Activated CD8-positive, alpha-beta T cell treated with anti-CD3 and anti-CD28 coated beads for 36 hours (primary cell): Measurements from ENCODE around the gene ZMYND8. TPM values are rescaled to one million over a fixed set of nuclear protein-coding genes. Genes with fewer than 3 reads are reported as not detected.
A peak's percentile ranks its signal among the peaks of the same experiment; 100 is the strongest.
"Not testable (repeated sequence)": the region's sequence is repeated elsewhere in the genome, so short reads cannot be mapped to it uniquely, and the experiment has no call there.

ENCODE experiments used
- ATAC-seq: fragments of 200-7000 bp; cut with Tn5 transposase; one replicate; pipeline ENCODE4 v1.10.0; 2021; ENCODE audit warnings: mild to moderate bottlenecking, moderate library complexity
- CTCF ChIA-PET: fragments of 350-600 bp; sonication (Branson Sonifier 250); formaldehyde crosslinking; loops from one replicate; lab custom pipeline; 2021; ENCODE audit warnings: antibody characterized with exemption; lab: Charles Lee
- POLR2A ChIA-PET: fragments of 350-600 bp; sonication (Branson Sonifier 250); formaldehyde crosslinking; loops from one replicate; lab custom pipeline; 2021; ENCODE audit warnings: antibody characterized with exemption; lab: Charles Lee
- DNase-seq: peaks from one replicate; pipeline ENCODE4 v3.0.0-alpha.2; 2020
- H3K27ac Mint-ChIP-seq: one replicate; pipeline ENCODE4 v1.8.0; 2021; ENCODE audit warnings: mild to moderate bottlenecking, mixed read lengths
- H3K27me3 Mint-ChIP-seq: one replicate; pipeline ENCODE4 v1.8.0; 2021; ENCODE audit warnings: mixed read lengths
- H3K36me3 Mint-ChIP-seq: one replicate; pipeline ENCODE4 v1.8.0; 2021; ENCODE audit warnings: low read depth, mixed read lengths
- H3K4me1 Mint-ChIP-seq: one replicate; pipeline ENCODE4 v1.8.0; 2021; ENCODE audit warnings: low read depth, mixed read lengths
- H3K4me3 Mint-ChIP-seq: one replicate; pipeline ENCODE4 v1.8.0; 2021; ENCODE audit warnings: mild to moderate bottlenecking, moderate library complexity, mixed read lengths
- H3K9me3 Mint-ChIP-seq: one replicate; pipeline ENCODE4 v1.8.0; 2021; ENCODE audit warnings: mixed read lengths
- CTCF ChIP-seq: fragments of 200-600 bp; IDR thresholded peaks from one replicate; pipeline ENCODE4 v1.8.0; 2022; ENCODE audit warnings: antibody characterized with exemption, mild to moderate bottlenecking
- intact Hi-C: fragments of 100-400 bp; cut with micrococcal nuclease; formaldehyde crosslinking; loops from one replicate; pipeline ENCODE4 v1.10.0; 2022
- total RNA-seq, 2 experiments: library from RNA; stranded (reverse); gene quantifications; one replicate each; pipeline ENCODE4 v1.2.3, GENCODE V29; 2021

Gene ZMYND8
- total RNA-seq, 2 experiments from 2014 or later = 31.9 to 33.4 TPM

- ATAC-seq (no peak), DNase-seq (no peak)
- H3K27me3 Mint-ChIP-seq = no peaks in the 10 kb centered on the region
- intact Hi-C loops = no loop called here
- ChIA-PET POLR2A (no interaction called here), CTCF (no interaction called here)
- H3K4me1 Mint-ChIP-seq = peaks cover 33% of the 10 kb centered on the region
- no peak overlapping the region for H3K4me3 Mint-ChIP-seq
- H3K27ac Mint-ChIP-seq = peak overlapping the region; percentile 52
- TF ChIP-seq CTCF = no peak
- no peaks in the 10 kb centered on the region for H3K9me3 Mint-ChIP-seq
- peaks cover 27% of the 10 kb centered on the region for H3K36me3 Mint-ChIP-seq
These were observed 45.8 kb downstream of the ZMYND8 start for GRCh38 chr20:47310729-47311128.

- no peaks in the 10 kb centered on the region for H3K9me3 Mint-ChIP-seq
- POLR2A ChIA-PET = interaction anchor here (0.6 kb wide), 1 partner anchor 35 kb away, joined by 3 read pairs; no protein-coding TSS in a partner anchor
- H3K4me3 Mint-ChIP-seq = no peak overlapping the region
- peak overlapping the region; percentile 34 for H3K27ac Mint-ChIP-seq
- CTCF ChIA-PET = interaction anchor here (1.4 to 2.7 kb wide), 3 partner anchors 13 to 74 kb away, joined by 3 to 11 read pairs (median 7); no protein-coding TSS in a partner anchor
- ATAC-seq (no peak), DNase-seq (no peak)
- peaks cover 30% of the 10 kb centered on the region for H3K4me1 Mint-ChIP-seq
- H3K36me3 Mint-ChIP-seq = peaks cover 28% of the 10 kb centered on the region
- intact Hi-C loops = no loop called here
- no peaks in the 10 kb centered on the region for H3K27me3 Mint-ChIP-seq
- no peak for TF ChIP-seq CTCF
These were observed 46.6 kb downstream of the ZMYND8 start for GRCh38 chr20:47309806-47310426.

- peaks cover 28% of the 10 kb centered on the region for H3K36me3 Mint-ChIP-seq
- no peak for ATAC-seq
- H3K9me3 Mint-ChIP-seq = no peaks in the 10 kb centered on the region
- TF ChIP-seq CTCF = no peak
- H3K27ac Mint-ChIP-seq = peak overlapping the region; percentile 34
- CTCF ChIA-PET = interaction anchor here (1.4 to 2.7 kb wide), 3 partner anchors 13 to 74 kb away, joined by 3 to 11 read pairs (median 7); no protein-coding TSS in a partner anchor
- intact Hi-C loops = no loop called here
- no peaks in the 10 kb centered on the region for H3K27me3 Mint-ChIP-seq
- POLR2A ChIA-PET = no interaction called here
- H3K4me1 Mint-ChIP-seq = peaks cover 29% of the 10 kb centered on the region
- no peak overlapping the region for H3K4me3 Mint-ChIP-seq
- DNase-seq = no peak
These were observed 47.1 kb downstream of the ZMYND8 start for GRCh38 chr20:47309394-47309793.

GRCh38 chr20:47307569-47307968, 48.9 kb downstream of the ZMYND8 start:
- H3K27ac Mint-ChIP-seq, intact Hi-C loops, DNase-seq, H3K9me3 Mint-ChIP-seq, H3K27me3 Mint-ChIP-seq, H3K4me3 Mint-ChIP-seq, ATAC-seq: not testable (repeated sequence)
- peaks cover 23% of the 10 kb centered on the region for H3K36me3 Mint-ChIP-seq
- POLR2A ChIA-PET = interaction anchor here (0.6 kb wide), 1 partner anchor 32 kb away, joined by 3 read pairs; no protein-coding TSS in a partner anchor
- CTCF ChIA-PET = interaction anchor here (2.7 kb wide), 2 partner anchors 35 to 76 kb away, joined by 7 to 11 read pairs; no protein-coding TSS in a partner anchor
- peaks cover 39% of the 10 kb centered on the region for H3K4me1 Mint-ChIP-seq

GRCh38 chr20:47306755-47307370, 49.6 kb downstream of the ZMYND8 start:
- Mint-ChIP-seq H3K27me3 (no peaks in the 10 kb centered on the region), H3K36me3 (peaks cover 27% of the 10 kb centered on the region), H3K4me3 (no peak overlapping the region), H3K4me1 (peaks cover 40% of the 10 kb centered on the region), H3K27ac (peak overlapping the region; percentile 34), H3K9me3 (no peaks in the 10 kb centered on the region)
- no peak for TF ChIP-seq CTCF
- CTCF ChIA-PET = interaction anchor here (2.7 to 2.9 kb wide), 2 partner anchors 33 to 77 kb away, joined by 11 to 15 read pairs; no protein-coding TSS in a partner anchor
- no peak for ATAC-seq
- POLR2A ChIA-PET = interaction anchor here (0.6 to 1.0 kb wide), 2 partner anchors 10 to 32 kb away, joined by 3 to 5 read pairs; no protein-coding TSS in a partner anchor
- DNase-seq = no peak
- intact Hi-C loops = no loop called here
